Caco-2 (cell line): ENCODE measurements around the gene HBG2. TPM values are rescaled to one million over a fixed set of nuclear protein-coding genes. Genes with fewer than 3 reads are reported as not detected.

ENCODE experiments used
- BruUV-seq: library from RNA; stranded (reverse); fragments of 400-500 nt; replicated peaks from 2 replicates; lab custom pipeline; 2021; lab: Mats Ljungman, UMichigan
- CTCF ChIA-PET: fragments of 300-600 bp; sonication (Branson Sonifier 250); formaldehyde crosslinking; loops from one replicate; lab custom pipeline; 2022; ENCODE audit warnings: antibody characterized with exemption; lab: Charles Lee
- POLR2A ChIA-PET: fragments of 300-600 bp; sonication (Branson Sonifier 250); formaldehyde crosslinking; loops from one replicate; lab custom pipeline; 2022; ENCODE audit warnings: antibody characterized with exemption; lab: Charles Lee
- DNase-seq, 2 experiments: peaks; one replicate each; pipeline versions ENCODE4 v3.0.0 to v3.0.0-alpha.2; 2020 to 2022
- H3K27me3 ChIP-seq: replicated peaks from 2 replicates; pipeline ENCODE4 v1.6.0; 2011; ENCODE audit warnings: low read length; ENCODE audit not compliant: control insufficient read depth, insufficient read depth
- H3K36me3 ChIP-seq: 2 replicates; pipeline ENCODE4 v1.5.1; 2011; ENCODE audit warnings: low read length; ENCODE audit not compliant: control insufficient read depth, insufficient read depth
- H3K4me1 ChIP-seq: fragments of 250-450 bp; sonication (Bioruptor Pico); 2 replicates; pipeline ENCODE4 v1.5.1; 2020; ENCODE audit warnings: mild to moderate bottlenecking
- H3K4me3 ChIP-seq: 2 replicates; pipeline ENCODE4 v1.5.1; 2011; ENCODE audit warnings: low read depth, mild to moderate bottlenecking, control low read depth, low read length
- H3K9me3 ChIP-seq: fragments of 250-450 bp; sonication (Bioruptor Pico); 2 replicates; pipeline ENCODE4 v1.5.1; 2020; ENCODE audit warnings: mild to moderate bottlenecking, moderate library complexity
- H3K27ac Mint-ChIP-seq: one replicate; pipeline ENCODE4 v1.8.0; 2022; ENCODE audit warnings: mixed read lengths; ENCODE audit not compliant: unreplicated experiment
- H3K27me3 Mint-ChIP-seq: one replicate; pipeline ENCODE4 v1.8.0; 2022; ENCODE audit warnings: mixed read lengths; ENCODE audit not compliant: insufficient read depth, unreplicated experiment
- H3K36me3 Mint-ChIP-seq: one replicate; pipeline ENCODE4 v1.8.0; 2022; ENCODE audit warnings: mild to moderate bottlenecking, mixed read lengths; ENCODE audit not compliant: insufficient read depth, unreplicated experiment
- H3K4me1 Mint-ChIP-seq: one replicate; pipeline ENCODE4 v1.8.0; 2022; ENCODE audit warnings: low read depth, mixed read lengths; ENCODE audit not compliant: unreplicated experiment
- H3K4me3 Mint-ChIP-seq: one replicate; pipeline ENCODE4 v1.8.0; 2022; ENCODE audit warnings: mild to moderate bottlenecking, moderate library complexity, mixed read lengths; ENCODE audit not compliant: unreplicated experiment
- H3K9me3 Mint-ChIP-seq: one replicate; pipeline ENCODE4 v1.8.0; 2022; ENCODE audit warnings: mixed read lengths; ENCODE audit not compliant: unreplicated experiment
- intact Hi-C: fragments of 100-400 bp; cut with micrococcal nuclease; formaldehyde crosslinking; loops from one replicate; pipeline ENCODE4 v1.10.0; 2022; ENCODE audit not compliant: unreplicated experiment
- total RNA-seq: library from RNA; stranded (reverse); gene quantifications from 2 replicates; pipeline ENCODE4 v1.2.3, GENCODE V29; 2022
- TF ChIP-seq, protein P1 (sequence below), 2 experiments: fragments of 200-600 bp in 1 of 2; IDR thresholded peaks; 1 replicate in 1 of 2; 2 replicates in 1 of 2; pipeline versions ENCODE4 v1.5.1 to v1.8.0; 2011 to 2022; ENCODE audit warnings: antibody characterized with exemption in 1 of 2, control low read depth in 1 of 2, inconsistent platforms in 1 of 2, low read depth in 1 of 2, low read length in 1 of 2, mild to moderate bottlenecking in 1 of 2, moderate library complexity in 1 of 2; ENCODE audit not compliant: insufficient read depth in 1 of 2, severe bottlenecking in 1 of 2, unreplicated experiment in 1 of 2

The HBG2 gene
- total RNA-seq, 1 experiment from 2014 or later: not detected

DNA sequence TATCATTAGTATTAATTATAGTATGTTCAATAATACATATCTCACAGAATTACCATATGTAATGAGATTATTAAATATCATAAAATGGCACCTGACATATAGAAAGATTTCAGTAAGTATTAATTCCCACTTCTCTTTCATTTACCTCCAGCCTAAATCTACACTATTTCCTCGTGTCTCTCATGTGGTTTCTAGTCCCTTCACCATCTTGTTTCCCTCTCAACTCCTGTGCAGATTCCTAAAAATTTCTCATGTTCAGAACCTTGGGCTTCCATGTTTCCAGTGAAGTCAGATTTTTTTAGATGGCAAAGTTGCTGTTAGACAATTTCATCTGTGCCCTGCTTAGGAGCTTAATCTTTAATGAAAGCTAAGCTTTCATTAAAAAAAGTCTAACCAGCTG, 29.3 kb upstream of the HBG2 start:
- H3K36me3 Mint-ChIP-seq: no peaks in the 10 kb centered on the region
- Histone ChIP-seq H3K9me3 (no peaks in the 10 kb centered on the region), H3K27me3 (no peaks in the 10 kb centered on the region), H3K4me3 (no peak overlapping the region), H3K36me3 (no peaks in the 10 kb centered on the region), H3K4me1 (no peaks in the 10 kb centered on the region)
- TF ChIP-seq, protein P1, sequence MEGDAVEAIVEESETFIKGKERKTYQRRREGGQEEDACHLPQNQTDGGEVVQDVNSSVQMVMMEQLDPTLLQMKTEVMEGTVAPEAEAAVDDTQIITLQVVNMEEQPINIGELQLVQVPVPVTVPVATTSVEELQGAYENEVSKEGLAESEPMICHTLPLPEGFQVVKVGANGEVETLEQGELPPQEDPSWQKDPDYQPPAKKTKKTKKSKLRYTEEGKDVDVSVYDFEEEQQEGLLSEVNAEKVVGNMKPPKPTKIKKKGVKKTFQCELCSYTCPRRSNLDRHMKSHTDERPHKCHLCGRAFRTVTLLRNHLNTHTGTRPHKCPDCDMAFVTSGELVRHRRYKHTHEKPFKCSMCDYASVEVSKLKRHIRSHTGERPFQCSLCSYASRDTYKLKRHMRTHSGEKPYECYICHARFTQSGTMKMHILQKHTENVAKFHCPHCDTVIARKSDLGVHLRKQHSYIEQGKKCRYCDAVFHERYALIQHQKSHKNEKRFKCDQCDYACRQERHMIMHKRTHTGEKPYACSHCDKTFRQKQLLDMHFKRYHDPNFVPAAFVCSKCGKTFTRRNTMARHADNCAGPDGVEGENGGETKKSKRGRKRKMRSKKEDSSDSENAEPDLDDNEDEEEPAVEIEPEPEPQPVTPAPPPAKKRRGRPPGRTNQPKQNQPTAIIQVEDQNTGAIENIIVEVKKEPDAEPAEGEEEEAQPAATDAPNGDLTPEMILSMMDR (IDR thresholded peaks at IDR 0.05; ENCODE audit: insufficient read depth in 1 of 2, low read depth in 1 of 2, low read length in 1 of 2, severe bottlenecking in 1 of 2, unreplicated experiment in 1 of 2): no peak
- ChIA-PET POLR2A (no interaction called here), CTCF (no interaction called here)
- no peak overlapping the region for H3K27ac Mint-ChIP-seq
- intact Hi-C loops: no loop called here
- H3K27me3 Mint-ChIP-seq: no peaks in the 10 kb centered on the region
- H3K9me3 Mint-ChIP-seq: no peaks in the 10 kb centered on the region
- no TSS peak for BruUV-seq
- DNase-seq: no peak
- H3K4me1 Mint-ChIP-seq: peaks cover 6% of the 10 kb centered on the region
- no peak overlapping the region for H3K4me3 Mint-ChIP-seq

DNA sequence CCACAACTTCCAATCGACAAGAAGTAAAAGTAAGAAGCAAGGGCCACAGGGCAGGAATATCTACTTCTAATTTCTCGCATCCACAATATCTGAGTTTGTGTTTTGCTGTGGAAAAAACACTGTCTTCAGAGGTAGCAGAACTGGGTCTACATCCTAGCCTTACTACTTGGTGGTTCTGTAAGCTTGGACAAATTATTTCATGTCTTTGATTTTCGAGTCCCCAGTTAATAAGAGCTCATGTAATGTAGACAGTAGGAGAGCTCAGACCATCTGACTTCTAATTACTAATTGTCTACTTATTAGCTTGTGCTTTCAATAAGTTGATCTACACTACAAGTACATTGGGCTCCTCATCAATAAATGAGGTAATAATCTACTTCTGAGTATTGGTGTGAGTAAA, 28.5 kb upstream of the HBG2 start:
- Histone ChIP-seq H3K9me3 (no peaks in the 10 kb centered on the region), H3K36me3 (no peaks in the 10 kb centered on the region), H3K4me1 (no peaks in the 10 kb centered on the region), H3K4me3 (no peak overlapping the region), H3K27me3 (no peaks in the 10 kb centered on the region)
- no peak overlapping the region for H3K27ac Mint-ChIP-seq
- ChIA-PET POLR2A (no interaction called here), CTCF (no interaction called here)
- no peak for DNase-seq
- peaks cover 6% of the 10 kb centered on the region for H3K4me1 Mint-ChIP-seq
- no peaks in the 10 kb centered on the region for H3K9me3 Mint-ChIP-seq
- BruUV-seq: no TSS peak
- no peaks in the 10 kb centered on the region for H3K36me3 Mint-ChIP-seq
- H3K4me3 Mint-ChIP-seq: no peak overlapping the region
- TF ChIP-seq, protein P1 (IDR thresholded peaks at IDR 0.05; ENCODE audit: insufficient read depth in 1 of 2, low read depth in 1 of 2, low read length in 1 of 2, severe bottlenecking in 1 of 2, unreplicated experiment in 1 of 2): no peak
- H3K27me3 Mint-ChIP-seq: no peaks in the 10 kb centered on the region
- intact Hi-C loops: no loop called here

DNA sequence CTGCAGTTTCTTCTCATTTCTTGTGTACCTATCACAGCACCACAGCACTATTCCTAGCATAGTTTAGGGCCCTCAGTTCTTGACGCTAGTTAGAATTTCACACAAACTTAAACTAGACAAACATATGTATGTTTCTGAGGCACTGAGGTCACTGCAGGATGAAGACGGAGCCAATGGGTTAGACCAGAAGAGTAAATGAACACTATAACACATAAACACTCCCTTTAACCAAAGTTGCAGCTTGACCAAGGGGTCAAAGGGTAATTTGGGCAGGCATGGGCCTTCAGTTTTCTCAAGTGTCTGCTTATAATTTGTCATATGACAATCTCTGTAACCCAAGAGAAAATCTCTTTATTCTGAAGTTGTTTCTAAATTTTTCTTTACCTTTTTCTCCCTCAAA, 28.0 kb upstream of the HBG2 start:
- ChIA-PET POLR2A (no interaction called here), CTCF (no interaction called here)
- H3K4me3 Mint-ChIP-seq: no peak overlapping the region
- peaks cover 6% of the 10 kb centered on the region for H3K4me1 Mint-ChIP-seq
- no peaks in the 10 kb centered on the region for H3K27me3 Mint-ChIP-seq
- Histone ChIP-seq H3K4me1 (no peaks in the 10 kb centered on the region), H3K36me3 (no peaks in the 10 kb centered on the region), H3K9me3 (no peaks in the 10 kb centered on the region), H3K4me3 (no peak overlapping the region), H3K27me3 (no peaks in the 10 kb centered on the region)
- no peak overlapping the region for H3K27ac Mint-ChIP-seq
- TF ChIP-seq, protein P1 (IDR thresholded peaks at IDR 0.05; ENCODE audit: insufficient read depth in 1 of 2, low read depth in 1 of 2, low read length in 1 of 2, severe bottlenecking in 1 of 2, unreplicated experiment in 1 of 2): no peak
- no peaks in the 10 kb centered on the region for H3K36me3 Mint-ChIP-seq
- DNase-seq: no peak
- H3K9me3 Mint-ChIP-seq: no peaks in the 10 kb centered on the region
- intact Hi-C loops: no loop called here
- no TSS peak for BruUV-seq
